Keratinocyte (primary cell): ENCODE results near the gene MTOR.

ENCODE experiments used
- EZH2 ChIP-seq: IDR thresholded peaks from one replicate; pipeline ENCODE4 v1.6.1; 2012; ENCODE audit warnings: inconsistent platforms, mild to moderate bottlenecking, low read length, moderate library complexity
- TF ChIP-seq, protein P1 (sequence below), 3 experiments: IDR thresholded peaks in 1 of 3; conservative IDR thresholded peaks in 1 of 3; optimal IDR thresholded peaks in 1 of 3; 2 replicates in 2 of 3; 3 replicates in 1 of 3; pipeline versions ENCODE3 to v1.5.1; 2011; ENCODE audit warnings: low read length in 3 of 3, mild to moderate bottlenecking in 3 of 3, moderate library complexity in 2 of 3, control low read depth in 1 of 3, inconsistent platforms in 1 of 3; ENCODE audit not compliant: insufficient read depth in 2 of 3; ENCODE audit errors: extremely low read depth in 1 of 3

DNA sequence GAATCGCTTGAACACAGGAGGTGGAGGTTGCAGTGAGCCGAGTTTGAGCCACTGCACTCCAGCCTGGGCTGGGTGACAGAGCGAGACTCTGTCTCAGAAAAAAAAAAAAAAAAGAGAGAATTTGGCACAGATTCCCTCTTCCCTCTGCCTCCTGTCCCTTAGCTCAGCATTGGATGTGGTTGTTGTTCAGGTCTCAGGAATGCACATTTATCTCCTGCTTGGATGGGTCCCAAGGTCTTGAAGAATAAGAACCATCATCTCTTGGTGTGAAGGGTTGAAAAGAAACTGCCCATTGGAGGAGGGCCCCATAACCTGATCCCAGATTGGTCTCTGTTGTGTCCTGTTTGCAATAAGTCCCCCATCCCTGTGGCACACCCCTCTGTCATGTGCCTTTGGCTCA, 45.5 kb upstream of the MTOR start:
- TF ChIP-seq, protein P1, sequence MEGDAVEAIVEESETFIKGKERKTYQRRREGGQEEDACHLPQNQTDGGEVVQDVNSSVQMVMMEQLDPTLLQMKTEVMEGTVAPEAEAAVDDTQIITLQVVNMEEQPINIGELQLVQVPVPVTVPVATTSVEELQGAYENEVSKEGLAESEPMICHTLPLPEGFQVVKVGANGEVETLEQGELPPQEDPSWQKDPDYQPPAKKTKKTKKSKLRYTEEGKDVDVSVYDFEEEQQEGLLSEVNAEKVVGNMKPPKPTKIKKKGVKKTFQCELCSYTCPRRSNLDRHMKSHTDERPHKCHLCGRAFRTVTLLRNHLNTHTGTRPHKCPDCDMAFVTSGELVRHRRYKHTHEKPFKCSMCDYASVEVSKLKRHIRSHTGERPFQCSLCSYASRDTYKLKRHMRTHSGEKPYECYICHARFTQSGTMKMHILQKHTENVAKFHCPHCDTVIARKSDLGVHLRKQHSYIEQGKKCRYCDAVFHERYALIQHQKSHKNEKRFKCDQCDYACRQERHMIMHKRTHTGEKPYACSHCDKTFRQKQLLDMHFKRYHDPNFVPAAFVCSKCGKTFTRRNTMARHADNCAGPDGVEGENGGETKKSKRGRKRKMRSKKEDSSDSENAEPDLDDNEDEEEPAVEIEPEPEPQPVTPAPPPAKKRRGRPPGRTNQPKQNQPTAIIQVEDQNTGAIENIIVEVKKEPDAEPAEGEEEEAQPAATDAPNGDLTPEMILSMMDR (optimal IDR thresholded peaks at IDR 0.05 in 1 of 3, IDR thresholded peaks at IDR 0.05 in 1 of 3, conservative IDR thresholded peaks at IDR 0.05 in 1 of 3; ENCODE audit: extremely low read depth in 1 of 3, insufficient read depth in 2 of 3, low read length in 3 of 3), result no peak
- no peak for TF ChIP-seq EZH2
